Measurements from ENCODE around the gene IL1RAPL1. TPM values are rescaled to one million over a fixed set of nuclear protein-coding genes. Genes with fewer than 3 reads are reported as not detected.

Gene IL1RAPL1
- total RNA-seq, 3 donors from 2014 or later: 0.34 to 0.79 TPM; not detected in 1

GRCh38 chrX:29461039-29461438 is 873.8 kb downstream of the IL1RAPL1 start:
- Histone ChIP-seq H3K9me3 (no peaks in the 10 kb centered on the region), H3K36me3 (ENCODE audit: low read depth) (no peaks in the 10 kb centered on the region), H3K4me3 (no peak overlapping the region), H3K4me1 (ENCODE audit: low read depth) (no peaks in the 10 kb centered on the region)
- ATAC-seq (no peak), DNase-seq (no peak)
- no peak for TF ChIP-seq CTCF (IDR thresholded peaks at IDR 0.05)
- intact Hi-C loops (cut with DNase I, micrococcal nuclease): no loop called here

GRCh38 chrX:29466456-29466855 is 879.2 kb downstream of the IL1RAPL1 start:
- TF ChIP-seq CTCF (IDR thresholded peaks at IDR 0.05): no peak
- no peaks in the 10 kb centered on the region for H3K4me1 ChIP-seq (ENCODE audit: low read depth)
- H3K4me3 ChIP-seq: no peak overlapping the region
- H3K36me3 ChIP-seq (ENCODE audit: low read depth): no peaks in the 10 kb centered on the region
- ATAC-seq (no peak), DNase-seq (no peak)
- intact Hi-C loops (cut with DNase I, micrococcal nuclease): no loop called here
- no peaks in the 10 kb centered on the region for H3K9me3 ChIP-seq

- no peaks in the 10 kb centered on the region for H3K4me1 ChIP-seq (ENCODE audit: low read depth)
- H3K9me3 ChIP-seq: no peaks in the 10 kb centered on the region
- DNase-seq: no peak
- TF ChIP-seq CTCF (IDR thresholded peaks at IDR 0.05): no peak
- no peak for ATAC-seq
- intact Hi-C loops (cut with DNase I, micrococcal nuclease): no loop called here
- no peak overlapping the region for H3K4me3 ChIP-seq
- H3K36me3 ChIP-seq (ENCODE audit: low read depth): no peaks in the 10 kb centered on the region
These were observed 881.8 kb downstream of the IL1RAPL1 start for GRCh38 chrX:29468911-29469494.

- intact Hi-C loops (cut with DNase I, micrococcal nuclease): no loop called here
- no peaks in the 10 kb centered on the region for H3K4me1 ChIP-seq (ENCODE audit: low read depth)
- ATAC-seq (no peak), DNase-seq (no peak)
- no peak overlapping the region for H3K4me3 ChIP-seq
- TF ChIP-seq CTCF (IDR thresholded peaks at IDR 0.05): no peak
- no peaks in the 10 kb centered on the region for H3K9me3 ChIP-seq
- no peaks in the 10 kb centered on the region for H3K36me3 ChIP-seq (ENCODE audit: low read depth)
These were observed 882.8 kb downstream of the IL1RAPL1 start for GRCh38 chrX:29470030-29470429.

GRCh38 chrX:29471829-29472228 is 884.6 kb downstream of the IL1RAPL1 start:
- intact Hi-C loops (cut with DNase I, micrococcal nuclease): no loop called here
- Histone ChIP-seq H3K4me1 (ENCODE audit: low read depth) (no peaks in the 10 kb centered on the region), H3K9me3 (no peaks in the 10 kb centered on the region), H3K36me3 (ENCODE audit: low read depth) (no peaks in the 10 kb centered on the region), H3K4me3 (no peak overlapping the region)
- DNase-seq (no peak), ATAC-seq (no peak)
- no peak for TF ChIP-seq CTCF (IDR thresholded peaks at IDR 0.05)

GRCh38 chrX:29477878-29478277 is 890.6 kb downstream of the IL1RAPL1 start:
- intact Hi-C loops (cut with DNase I, micrococcal nuclease): no loop called here

More at GRCh38 chrX:29477878-29478277, 890.6 kb downstream of the IL1RAPL1 start:
- H3K4me3 ChIP-seq: no peak overlapping the region
- ATAC-seq (no peak), DNase-seq (no peak)
- H3K9me3 ChIP-seq: no peaks in the 10 kb centered on the region
- H3K4me1 ChIP-seq (ENCODE audit: low read depth): no peaks in the 10 kb centered on the region
- no peaks in the 10 kb centered on the region for H3K36me3 ChIP-seq (ENCODE audit: low read depth)
- TF ChIP-seq CTCF (IDR thresholded peaks at IDR 0.05): no peak

Measured in mucosa of descending colon (tissue), 3 donors.